Parathyroid adenoma (tissue), 2 donors: ENCODE data around the gene CPEB3.
A peak's percentile ranks its signal among the peaks of the same experiment; 100 is the strongest.

Experiments
- H2AFZ ChIP-seq: fragments of 300-600 bp; sonication (generic); one replicate; pipeline ENCODE4 v1.7.0; 2017; ENCODE audit warnings: antibody characterized with exemption, mild to moderate bottlenecking
- H3K27ac ChIP-seq: fragments of 300-600 bp; sonication (generic); one replicate; pipeline ENCODE4 v1.7.0; 2017
- H3K27me3 ChIP-seq: fragments of 300-600 bp; sonication (generic); one replicate; pipeline ENCODE4 v1.7.0; 2017; ENCODE audit warnings: low read length; ENCODE audit not compliant: control insufficient read depth, insufficient read depth
- H3K36me3 ChIP-seq: fragments of 300-600 bp; sonication (generic); one replicate; pipeline ENCODE4 v1.7.0; 2017; ENCODE audit warnings: low read length; ENCODE audit not compliant: control insufficient read depth, insufficient read depth
- H3K4me1 ChIP-seq: fragments of 300-600 bp; sonication (generic); one replicate; pipeline ENCODE4 v1.7.0; 2017; ENCODE audit warnings: control low read depth
- H3K4me2 ChIP-seq: fragments of 300-600 bp; sonication (generic); one replicate; pipeline ENCODE4 v1.7.0; 2017; ENCODE audit warnings: low read length
- H3K4me3 ChIP-seq: fragments of 300-600 bp; sonication (generic); one replicate; pipeline ENCODE4 v1.7.0; 2017; ENCODE audit warnings: low read depth, low read length
- H3K79me2 ChIP-seq: fragments of 300-600 bp; sonication (generic); one replicate; pipeline ENCODE4 v1.7.0; 2017; ENCODE audit warnings: control low read depth
- H3K9ac ChIP-seq: fragments of 300-600 bp; sonication (generic); one replicate; pipeline ENCODE4 v1.7.0; 2017; ENCODE audit warnings: mild to moderate bottlenecking
- H3K9me3 ChIP-seq: fragments of 300-600 bp; sonication (generic); one replicate; pipeline ENCODE4 v1.7.0; 2017; ENCODE audit warnings: low read length; ENCODE audit not compliant: control insufficient read depth
- TF ChIP-seq, protein P1 (sequence below): fragments of 300-600 bp; sonication (generic); IDR thresholded peaks from one replicate; pipeline ENCODE4 v1.7.0; 2017; ENCODE audit warnings: antibody characterized with exemption, mild to moderate bottlenecking
- donor health status: primary hyperparathyroidism.

Gene CPEB3

DNA sequence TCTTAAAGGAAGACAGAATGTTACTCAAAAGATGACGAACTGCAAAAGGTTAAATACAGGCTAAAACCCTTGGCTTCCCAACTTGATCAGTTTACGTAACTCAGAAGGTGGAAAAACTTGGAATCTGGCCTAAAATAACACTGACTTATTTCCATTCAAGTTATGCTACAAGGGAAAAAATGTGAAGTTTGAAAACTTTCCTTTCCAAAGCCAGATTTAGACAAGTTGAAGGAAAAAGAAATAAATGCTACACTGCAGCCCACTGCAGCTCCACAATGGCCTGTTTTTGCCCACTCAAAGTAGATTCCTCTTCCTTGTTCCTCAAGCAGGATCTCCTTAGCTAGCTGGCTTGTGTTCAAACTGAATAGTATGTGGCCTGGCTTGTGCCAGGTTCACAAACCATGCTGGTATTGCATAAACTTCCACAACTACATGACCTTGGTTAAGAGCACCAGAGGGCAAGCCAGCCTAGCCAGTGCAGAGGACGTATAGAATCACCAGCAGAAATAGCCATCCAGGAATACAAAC, 166.2 kb downstream of the CPEB3 start:
- H3K4me3 ChIP-seq, result peak overlapping the region; percentile 6
- no peaks in the 10 kb centered on the region for H3K27me3 ChIP-seq
- H3K4me1 ChIP-seq, result peaks cover 41% of the 10 kb centered on the region
- H3K36me3 ChIP-seq, result no peaks in the 10 kb centered on the region
- H3K27ac ChIP-seq, result peak overlapping the region; percentile 74
- peak overlapping the region; percentile 26 for H2AFZ ChIP-seq
- peaks cover 8% of the 10 kb centered on the region for H3K79me2 ChIP-seq
- TF ChIP-seq, protein P1, sequence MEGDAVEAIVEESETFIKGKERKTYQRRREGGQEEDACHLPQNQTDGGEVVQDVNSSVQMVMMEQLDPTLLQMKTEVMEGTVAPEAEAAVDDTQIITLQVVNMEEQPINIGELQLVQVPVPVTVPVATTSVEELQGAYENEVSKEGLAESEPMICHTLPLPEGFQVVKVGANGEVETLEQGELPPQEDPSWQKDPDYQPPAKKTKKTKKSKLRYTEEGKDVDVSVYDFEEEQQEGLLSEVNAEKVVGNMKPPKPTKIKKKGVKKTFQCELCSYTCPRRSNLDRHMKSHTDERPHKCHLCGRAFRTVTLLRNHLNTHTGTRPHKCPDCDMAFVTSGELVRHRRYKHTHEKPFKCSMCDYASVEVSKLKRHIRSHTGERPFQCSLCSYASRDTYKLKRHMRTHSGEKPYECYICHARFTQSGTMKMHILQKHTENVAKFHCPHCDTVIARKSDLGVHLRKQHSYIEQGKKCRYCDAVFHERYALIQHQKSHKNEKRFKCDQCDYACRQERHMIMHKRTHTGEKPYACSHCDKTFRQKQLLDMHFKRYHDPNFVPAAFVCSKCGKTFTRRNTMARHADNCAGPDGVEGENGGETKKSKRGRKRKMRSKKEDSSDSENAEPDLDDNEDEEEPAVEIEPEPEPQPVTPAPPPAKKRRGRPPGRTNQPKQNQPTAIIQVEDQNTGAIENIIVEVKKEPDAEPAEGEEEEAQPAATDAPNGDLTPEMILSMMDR, result no peak
- H3K9me3 ChIP-seq, result no peaks in the 10 kb centered on the region
- no peak overlapping the region for H3K9ac ChIP-seq
- H3K4me2 ChIP-seq, result peak overlapping the region; percentile 56

DNA sequence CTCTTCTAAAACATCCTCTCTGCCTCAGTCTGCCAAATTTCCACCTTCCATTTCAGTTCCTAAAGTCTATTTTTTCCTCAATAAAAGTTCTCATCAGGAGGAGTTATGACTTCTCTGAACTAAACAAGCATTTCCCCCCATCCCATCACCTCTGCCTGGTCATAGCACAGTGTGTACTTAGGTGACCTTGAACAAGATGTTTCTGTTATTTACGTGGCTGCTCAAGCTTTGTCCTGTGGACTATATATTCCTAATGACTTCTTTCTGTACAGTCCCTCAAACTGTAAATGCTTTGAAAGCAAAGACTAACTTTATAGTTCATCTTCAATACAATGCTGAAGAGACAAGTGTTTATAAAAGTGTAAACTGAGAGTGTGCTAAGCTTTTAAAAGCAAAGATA, 166.9 kb downstream of the CPEB3 start:
- Histone ChIP-seq H3K27me3 (no peaks in the 10 kb centered on the region), H3K9ac (no peak overlapping the region), H3K4me2 (peak overlapping the region; percentile 56), H3K79me2 (peaks cover 7% of the 10 kb centered on the region), H3K9me3 (no peaks in the 10 kb centered on the region), H3K4me3 (peak overlapping the region; percentile 7), H3K27ac (peak overlapping the region; percentile 74), H3K4me1 (peaks cover 41% of the 10 kb centered on the region), H2AFZ (peak overlapping the region; percentile 53), H3K36me3 (no peaks in the 10 kb centered on the region)
- TF ChIP-seq, protein P1, result no peak

DNA sequence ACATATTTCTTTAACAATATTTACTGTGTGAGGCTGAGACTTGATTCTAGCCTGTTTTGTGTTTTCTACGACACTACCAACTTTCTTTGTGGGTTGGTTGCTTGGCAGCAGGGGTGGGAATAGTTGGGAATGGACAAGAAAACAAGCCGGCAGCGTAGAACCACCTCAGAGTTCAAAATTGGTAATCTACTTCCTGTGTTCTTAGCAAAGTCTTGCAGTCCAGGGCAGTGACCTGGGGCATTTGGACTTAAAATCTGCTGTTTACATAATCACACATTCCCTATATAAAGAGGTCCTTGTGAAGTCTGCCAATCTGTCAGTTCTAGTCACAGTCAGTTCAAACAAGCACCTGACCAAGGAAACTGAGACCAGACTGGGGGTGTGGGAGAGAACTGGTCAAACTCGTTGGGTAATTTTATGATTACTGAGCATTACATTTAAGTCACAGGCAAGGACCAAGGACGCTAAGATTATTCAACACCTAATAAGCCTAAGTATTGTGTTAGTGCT, 167.9 kb downstream of the CPEB3 start:
- Histone ChIP-seq H3K4me2 (peak overlapping the region; percentile 14), H2AFZ (peak overlapping the region; percentile 7), H3K9me3 (no peaks in the 10 kb centered on the region), H3K27me3 (no peaks in the 10 kb centered on the region), H3K4me3 (no peak overlapping the region), H3K79me2 (peaks cover 5% of the 10 kb centered on the region), H3K27ac (peak overlapping the region; percentile 74), H3K9ac (no peak overlapping the region), H3K36me3 (no peaks in the 10 kb centered on the region), H3K4me1 (peaks cover 41% of the 10 kb centered on the region)
- TF ChIP-seq, protein P1, result no peak

DNA sequence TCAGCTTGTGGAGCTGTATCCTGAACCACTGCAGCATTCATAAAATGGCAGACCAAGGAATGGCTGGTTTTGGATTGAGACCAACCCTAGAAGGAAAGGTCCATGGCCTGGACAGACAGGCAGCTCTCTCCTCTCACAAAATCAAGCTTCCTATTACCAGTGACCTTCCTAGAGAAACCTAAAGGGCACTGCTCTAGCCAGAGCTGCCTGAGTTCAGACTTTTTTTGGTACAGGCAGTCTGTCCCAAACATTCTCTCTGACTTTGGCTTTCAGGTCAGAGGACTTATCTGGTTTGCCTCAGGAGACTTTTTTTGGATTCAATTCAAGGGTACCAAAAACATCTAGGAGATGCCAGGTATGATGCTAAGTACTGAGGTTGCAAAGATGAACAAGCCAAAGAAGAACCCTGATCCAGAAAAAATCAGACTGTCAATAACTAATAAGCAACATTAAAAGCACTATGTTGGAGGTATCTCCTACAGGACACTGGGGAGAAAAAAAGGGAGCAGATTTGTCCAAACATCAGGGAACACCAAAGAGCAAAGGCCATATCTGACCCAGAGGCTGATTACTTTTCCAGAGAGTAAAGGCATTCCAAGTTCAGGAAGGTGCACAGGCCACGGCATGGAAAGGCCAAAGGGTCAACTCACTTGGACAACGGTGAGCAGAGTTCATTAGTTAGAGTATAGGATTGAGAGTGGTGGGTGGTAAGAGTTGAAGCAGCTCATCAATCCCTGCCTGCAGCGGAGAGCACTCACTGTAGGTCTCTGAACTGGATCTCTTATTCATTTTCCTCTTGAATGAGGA, 169.0 kb downstream of the CPEB3 start:
- Histone ChIP-seq H2AFZ (no peak overlapping the region), H3K36me3 (no peaks in the 10 kb centered on the region), H3K79me2 (no peaks in the 10 kb centered on the region), H3K4me2 (no peak overlapping the region), H3K9ac (no peak overlapping the region), H3K4me1 (peaks cover 41% of the 10 kb centered on the region), H3K9me3 (no peaks in the 10 kb centered on the region), H3K27me3 (no peaks in the 10 kb centered on the region), H3K4me3 (no peak overlapping the region), H3K27ac (peak overlapping the region; percentile 74)
- TF ChIP-seq, protein P1, result no peak
